Neuronal stem cell (in vitro differentiated cells): ENCODE results near the gene SHISA8.
"Not testable (repeated sequence)": the region's sequence is repeated elsewhere in the genome, so short reads cannot be mapped to it uniquely, and the experiment has no call there.

Experiments used
- DNase-seq: peaks from one replicate; pipeline ENCODE4 v3.0.0-alpha.2; 2013; ENCODE audit warnings: low spot score
- H2AFZ ChIP-seq: one replicate; pipeline ENCODE4 v1.6.1; 2013; ENCODE audit warnings: mild to moderate bottlenecking, low read length, inconsistent platforms
- H2AK5ac ChIP-seq: 2 replicates; pipeline ENCODE4 v1.6.1; 2013; ENCODE audit warnings: low read depth, mild to moderate bottlenecking, inconsistent platforms, low read length, moderate library complexity, mixed read lengths
- H2BK120ac ChIP-seq: 2 replicates; pipeline ENCODE4 v1.6.1; 2013; ENCODE audit warnings: low read depth, mild to moderate bottlenecking, inconsistent platforms, low read length, moderate library complexity, mixed read lengths
- H2BK12ac ChIP-seq: one replicate; pipeline ENCODE4 v1.6.1; 2013; ENCODE audit warnings: low read length, inconsistent platforms
- H2BK15ac ChIP-seq: 2 replicates; pipeline ENCODE4 v1.6.1; 2013; ENCODE audit warnings: mild to moderate bottlenecking, low read length, inconsistent platforms, mixed read lengths
- H2BK5ac ChIP-seq: one replicate; pipeline ENCODE4 v1.6.1; 2013; ENCODE audit warnings: inconsistent platforms, mild to moderate bottlenecking, low read length, moderate library complexity
- H3K14ac ChIP-seq: one replicate; pipeline ENCODE4 v1.6.1; 2013; ENCODE audit warnings: low read length, inconsistent platforms
- H3K18ac ChIP-seq: 2 replicates; pipeline ENCODE4 v1.6.1; 2013; ENCODE audit warnings: low read length, inconsistent platforms
- H3K23ac ChIP-seq: 2 replicates; pipeline ENCODE4 v1.6.1; 2013; ENCODE audit warnings: low read depth, mild to moderate bottlenecking, mixed read lengths, low read length, inconsistent platforms; ENCODE audit not compliant: poor library complexity
- H3K27ac ChIP-seq: replicated peaks from 3 replicates; pipeline ENCODE4 v1.5.1; 2013; ENCODE audit warnings: low read length, inconsistent platforms
- H3K27me3 ChIP-seq, 3 experiments: 2 replicates each; pipeline ENCODE4 v1.6.1; 2013; ENCODE audit warnings: low read length in 3 of 3, mild to moderate bottlenecking in 2 of 3, inconsistent platforms in 1 of 3, low read depth in 1 of 3, mixed read lengths in 1 of 3, moderate library complexity in 1 of 3; ENCODE audit not compliant: control insufficient read depth in 3 of 3, insufficient read depth in 3 of 3
- H3K36me3 ChIP-seq, 2 donors: replicated peaks in 1 of 2; 2 replicates each; pipeline ENCODE4 v1.6.1; 2013; ENCODE audit warnings: low read length in 2 of 2; ENCODE audit not compliant: control insufficient read depth in 2 of 2, insufficient read depth in 2 of 2
- H3K4ac ChIP-seq: 2 replicates; pipeline ENCODE4 v1.6.1; 2013; ENCODE audit warnings: inconsistent platforms, mild to moderate bottlenecking, low read length, moderate library complexity
- H3K4me1 ChIP-seq, 2 donors: 1 replicate in 1 of 2; 2 replicates in 1 of 2; pipeline ENCODE4 v1.6.1; 2013; ENCODE audit warnings: low read length in 2 of 2, low read depth in 1 of 2; ENCODE audit not compliant: control insufficient read depth in 2 of 2, insufficient read depth in 1 of 2
- H3K4me2 ChIP-seq: one replicate; pipeline ENCODE4 v1.6.1; 2013; ENCODE audit warnings: mild to moderate bottlenecking, low read length, inconsistent platforms; ENCODE audit not compliant: insufficient read depth, poor library complexity, severe bottlenecking
- H3K4me3 ChIP-seq, 2 donors: 2 replicates each; pipeline ENCODE4 v1.5.1; 2013; ENCODE audit warnings: low read length in 2 of 2, mild to moderate bottlenecking in 2 of 2, inconsistent platforms in 1 of 2, moderate library complexity in 1 of 2
- H3K79me1 ChIP-seq: one replicate; pipeline ENCODE4 v1.6.1; 2013; ENCODE audit warnings: low read depth, mild to moderate bottlenecking, inconsistent platforms, low read length, moderate library complexity
- H3K9ac ChIP-seq: one replicate; pipeline ENCODE4 v1.6.1; 2013; ENCODE audit warnings: mild to moderate bottlenecking, low read depth, low read length, inconsistent platforms; ENCODE audit not compliant: poor library complexity
- H3K9me3 ChIP-seq, 2 donors: replicated peaks in 1 of 2; 2 replicates each; pipeline versions ENCODE3 to v1.6.1; 2013; ENCODE audit warnings: low read length in 2 of 2, mild to moderate bottlenecking in 2 of 2, inconsistent platforms in 1 of 2, low read depth in 1 of 2, mixed read lengths in 1 of 2, moderate library complexity in 1 of 2; ENCODE audit not compliant: control insufficient read depth in 2 of 2, insufficient read depth in 1 of 2
- H4K8ac ChIP-seq: one replicate; pipeline ENCODE4 v1.6.1; 2013; ENCODE audit warnings: low read depth, mild to moderate bottlenecking, inconsistent platforms, low read length, moderate library complexity
- H4K91ac ChIP-seq: one replicate; pipeline ENCODE4 v1.6.1; 2013; ENCODE audit warnings: low read length, low read depth, mild to moderate bottlenecking, inconsistent platforms; ENCODE audit not compliant: poor library complexity
- WGBS, 2 donors: extraction: QIAGEN DNeasy Blood & Tissue Kit; methylation state at CpG; one replicate each; pipeline ENCODE4 v1.1.7; 2013; ENCODE audit warnings: missing lambda C conversion rate in 2 of 2, mixed read lengths in 1 of 2; ENCODE audit not compliant: insufficient read length in 2 of 2, insufficient replicate concordance in 1 of 2; ENCODE audit errors: extremely low coverage in 2 of 2; 5-methylcytosine and 5-hydroxymethylcytosine counted together

Gene SHISA8

GRCh38 chr22:41874090-41874489 lies 40.8 kb downstream of the SHISA8 start:
- H2AK5ac ChIP-seq: no peak overlapping the region
- H2BK120ac ChIP-seq: no peak overlapping the region
- H3K14ac ChIP-seq: no peak overlapping the region
- no peak overlapping the region for H3K4me2 ChIP-seq
- no peak overlapping the region for H4K91ac ChIP-seq
- H3K4ac ChIP-seq: no peak overlapping the region
- no peak for DNase-seq
- no peak overlapping the region for H2BK12ac ChIP-seq
- no peak overlapping the region for H3K9ac ChIP-seq
- H3K4me3 ChIP-seq: no peak overlapping the region
- no peak overlapping the region for H2BK15ac ChIP-seq
- no peak overlapping the region for H2BK5ac ChIP-seq
- H4K8ac ChIP-seq: no peak overlapping the region
- H3K36me3 ChIP-seq: peaks cover 53 to 97% of the 10 kb centered on the region in 2 donors
- no peak overlapping the region for H2AFZ ChIP-seq
- H3K23ac ChIP-seq: no peak overlapping the region
- H3K27me3 ChIP-seq: no peaks in the 10 kb centered on the region
- H3K18ac ChIP-seq: no peak overlapping the region
- H3K79me1 ChIP-seq: peaks cover 2% of the 10 kb centered on the region
- no peak overlapping the region for H3K27ac ChIP-seq
- no CpG with 5 or more reads among the region's 2 CpGs for WGBS, 2 donors
- no peaks in the 10 kb centered on the region for H3K4me1 ChIP-seq
- peaks cover 0 to 2% of the 10 kb centered on the region in 2 donors for H3K9me3 ChIP-seq

DNA sequence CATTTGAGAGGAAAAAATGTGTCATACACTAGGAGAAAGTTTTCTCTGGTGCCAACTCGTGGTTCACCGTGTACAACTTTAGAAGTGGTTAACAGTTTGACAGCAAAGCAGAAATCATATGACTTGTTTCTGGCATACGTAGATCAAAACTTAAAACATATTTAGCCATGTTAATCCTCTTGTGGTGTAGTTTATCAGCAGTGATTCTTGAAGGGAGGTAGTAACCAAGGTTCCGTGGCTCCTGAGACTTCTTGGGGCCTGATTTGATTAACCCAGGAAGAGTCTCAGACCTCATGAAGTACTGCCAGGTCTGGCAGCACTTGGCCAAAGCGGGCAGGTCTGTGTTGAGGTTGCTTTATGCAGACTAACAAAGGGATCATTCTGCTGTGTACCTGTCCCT lies 41.5 kb downstream of the SHISA8 start:
- DNase-seq: no peak
- peaks cover 54 to 97% of the 10 kb centered on the region in 2 donors for H3K36me3 ChIP-seq
- no peak overlapping the region for H2BK15ac ChIP-seq

GRCh38 chr22:41870786-41871185 lies 44.1 kb downstream of the SHISA8 start:
- no peak overlapping the region for H2BK12ac ChIP-seq

More for the DNA sequence above, 41.5 kb downstream of the SHISA8 start:
- no peak overlapping the region for H3K23ac ChIP-seq
- H4K8ac ChIP-seq: no peak overlapping the region
- H3K14ac ChIP-seq: no peak overlapping the region
- no CpG with 5 or more reads among the region's 5 CpGs for WGBS, 2 donors
- no peaks in the 10 kb centered on the region for H3K4me1 ChIP-seq
- no peak overlapping the region for H2BK5ac ChIP-seq
- peak overlapping the region in 1 of 2 donors; percentile 38 for H3K4me3 ChIP-seq
- H3K4me2 ChIP-seq: no peak overlapping the region
- peaks cover 7% of the 10 kb centered on the region for H3K79me1 ChIP-seq
- no peak overlapping the region for H2BK12ac ChIP-seq
- H2AFZ ChIP-seq: no peak overlapping the region
- H3K4ac ChIP-seq: no peak overlapping the region
- H2BK120ac ChIP-seq: no peak overlapping the region
- H3K18ac ChIP-seq: no peak overlapping the region
- no peak overlapping the region for H4K91ac ChIP-seq
- H3K27ac ChIP-seq: no peak overlapping the region
- no peak overlapping the region for H2AK5ac ChIP-seq
- no peaks in the 10 kb centered on the region for H3K27me3 ChIP-seq
- H3K9ac ChIP-seq: no peak overlapping the region
- H3K9me3 ChIP-seq: peaks cover 0 to 5% of the 10 kb centered on the region in 2 donors

DNA sequence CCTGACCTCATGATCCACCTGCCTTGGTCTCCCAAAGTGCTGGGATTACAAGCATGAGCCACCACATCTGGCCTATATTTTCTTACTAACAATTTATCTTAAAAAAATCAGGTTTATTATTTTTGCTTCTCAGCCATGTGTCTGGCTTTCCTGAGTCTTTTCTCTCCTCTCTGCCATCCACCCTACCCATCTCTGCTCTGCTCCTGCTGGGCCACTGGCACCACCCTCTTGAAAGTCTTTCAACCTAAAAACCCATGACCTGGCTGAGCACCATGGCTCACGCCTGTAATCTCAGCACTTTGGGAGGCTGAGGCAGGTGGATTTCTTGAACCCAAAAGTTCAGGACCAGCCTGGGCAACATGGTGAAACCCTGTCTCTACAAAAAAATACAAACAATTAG lies 44.8 kb downstream of the SHISA8 start:
- H3K4ac ChIP-seq, H3K27ac ChIP-seq, H2BK12ac ChIP-seq, H2AFZ ChIP-seq, H3K23ac ChIP-seq, H3K14ac ChIP-seq, H3K4me2 ChIP-seq, H2BK120ac ChIP-seq, H4K8ac ChIP-seq, H3K27me3 ChIP-seq, H4K91ac ChIP-seq, H3K9me3 ChIP-seq, H2BK15ac ChIP-seq, H3K9ac ChIP-seq, H2BK5ac ChIP-seq, DNase-seq, H3K4me3 ChIP-seq, H3K4me1 ChIP-seq, H3K18ac ChIP-seq, H2AK5ac ChIP-seq: not testable (repeated sequence)
- Histone ChIP-seq H3K36me3 (peaks cover 51 to 95% of the 10 kb centered on the region in 2 donors), H3K79me1 (peaks cover 15% of the 10 kb centered on the region)
- WGBS, 2 donors: no CpG with 5 or more reads among the region's 1 CpG

More at GRCh38 chr22:41870786-41871185, 44.1 kb downstream of the SHISA8 start:
- H3K18ac ChIP-seq: no peak overlapping the region
- no peak overlapping the region for H4K91ac ChIP-seq
- H3K14ac ChIP-seq: no peak overlapping the region
- no peak overlapping the region for H3K4me3 ChIP-seq
- no peak overlapping the region for H2BK5ac ChIP-seq
- no peak overlapping the region for H2BK15ac ChIP-seq
- no peak for DNase-seq
- H3K79me1 ChIP-seq: peaks cover 12% of the 10 kb centered on the region
- no peaks in the 10 kb centered on the region for H3K27me3 ChIP-seq
- no peak overlapping the region for H4K8ac ChIP-seq
- no peak overlapping the region for H3K9ac ChIP-seq
- peaks cover 53 to 95% of the 10 kb centered on the region in 2 donors for H3K36me3 ChIP-seq
- peaks cover 0 to 5% of the 10 kb centered on the region in 2 donors for H3K9me3 ChIP-seq
- H3K4me2 ChIP-seq: no peak overlapping the region
- H3K4ac ChIP-seq: no peak overlapping the region
- H3K27ac ChIP-seq: no peak overlapping the region
- H2AK5ac ChIP-seq: no peak overlapping the region
- WGBS, 2 donors: no CpG with 5 or more reads among the region's 4 CpGs
- no peaks in the 10 kb centered on the region for H3K4me1 ChIP-seq
- no peak overlapping the region for H2BK120ac ChIP-seq
- H3K23ac ChIP-seq: no peak overlapping the region
- no peak overlapping the region for H2AFZ ChIP-seq
